ENCODE measurements around the gene DUOX2.

DNA sequence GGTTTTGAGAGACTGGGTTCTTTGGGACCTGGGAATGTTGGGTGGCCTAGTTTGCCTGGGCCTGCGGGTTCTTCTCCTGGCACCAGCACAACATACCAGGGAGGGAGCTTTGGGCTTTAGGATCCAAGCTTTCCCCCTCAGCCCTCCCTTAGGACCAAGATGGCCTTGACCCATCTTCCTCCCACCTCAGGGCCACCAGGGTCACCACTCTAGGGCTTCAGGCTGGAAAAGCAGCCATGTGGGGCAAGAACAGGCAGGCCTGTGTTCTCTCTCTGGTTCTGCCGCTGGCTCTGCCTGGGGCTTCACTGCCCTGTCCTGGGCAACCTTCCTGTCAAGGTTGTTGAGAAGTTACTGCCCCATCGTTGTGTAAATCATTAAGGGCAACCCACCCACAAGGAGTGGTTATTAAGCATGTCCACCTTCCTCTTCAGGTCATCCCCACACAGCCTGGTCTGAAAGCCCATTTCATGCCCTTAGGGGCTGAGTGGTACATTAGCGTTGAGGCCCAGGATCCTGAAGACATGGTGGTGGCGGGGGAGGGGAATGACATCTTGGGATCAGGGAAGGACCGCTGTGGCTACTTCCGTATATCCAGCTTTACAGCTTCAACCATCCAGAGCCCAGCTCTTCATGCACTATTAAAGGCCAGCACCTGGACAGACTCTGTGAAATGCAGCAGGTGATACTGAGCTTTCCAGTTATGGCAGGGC, 16.5 kb upstream of the DUOX2 start:
- TF ChIP-seq, protein P1, sequence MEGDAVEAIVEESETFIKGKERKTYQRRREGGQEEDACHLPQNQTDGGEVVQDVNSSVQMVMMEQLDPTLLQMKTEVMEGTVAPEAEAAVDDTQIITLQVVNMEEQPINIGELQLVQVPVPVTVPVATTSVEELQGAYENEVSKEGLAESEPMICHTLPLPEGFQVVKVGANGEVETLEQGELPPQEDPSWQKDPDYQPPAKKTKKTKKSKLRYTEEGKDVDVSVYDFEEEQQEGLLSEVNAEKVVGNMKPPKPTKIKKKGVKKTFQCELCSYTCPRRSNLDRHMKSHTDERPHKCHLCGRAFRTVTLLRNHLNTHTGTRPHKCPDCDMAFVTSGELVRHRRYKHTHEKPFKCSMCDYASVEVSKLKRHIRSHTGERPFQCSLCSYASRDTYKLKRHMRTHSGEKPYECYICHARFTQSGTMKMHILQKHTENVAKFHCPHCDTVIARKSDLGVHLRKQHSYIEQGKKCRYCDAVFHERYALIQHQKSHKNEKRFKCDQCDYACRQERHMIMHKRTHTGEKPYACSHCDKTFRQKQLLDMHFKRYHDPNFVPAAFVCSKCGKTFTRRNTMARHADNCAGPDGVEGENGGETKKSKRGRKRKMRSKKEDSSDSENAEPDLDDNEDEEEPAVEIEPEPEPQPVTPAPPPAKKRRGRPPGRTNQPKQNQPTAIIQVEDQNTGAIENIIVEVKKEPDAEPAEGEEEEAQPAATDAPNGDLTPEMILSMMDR (IDR thresholded peaks at IDR 0.05; ENCODE audit: poor library complexity, severe bottlenecking) = no peak
- TF ChIP-seq, protein P2, sequence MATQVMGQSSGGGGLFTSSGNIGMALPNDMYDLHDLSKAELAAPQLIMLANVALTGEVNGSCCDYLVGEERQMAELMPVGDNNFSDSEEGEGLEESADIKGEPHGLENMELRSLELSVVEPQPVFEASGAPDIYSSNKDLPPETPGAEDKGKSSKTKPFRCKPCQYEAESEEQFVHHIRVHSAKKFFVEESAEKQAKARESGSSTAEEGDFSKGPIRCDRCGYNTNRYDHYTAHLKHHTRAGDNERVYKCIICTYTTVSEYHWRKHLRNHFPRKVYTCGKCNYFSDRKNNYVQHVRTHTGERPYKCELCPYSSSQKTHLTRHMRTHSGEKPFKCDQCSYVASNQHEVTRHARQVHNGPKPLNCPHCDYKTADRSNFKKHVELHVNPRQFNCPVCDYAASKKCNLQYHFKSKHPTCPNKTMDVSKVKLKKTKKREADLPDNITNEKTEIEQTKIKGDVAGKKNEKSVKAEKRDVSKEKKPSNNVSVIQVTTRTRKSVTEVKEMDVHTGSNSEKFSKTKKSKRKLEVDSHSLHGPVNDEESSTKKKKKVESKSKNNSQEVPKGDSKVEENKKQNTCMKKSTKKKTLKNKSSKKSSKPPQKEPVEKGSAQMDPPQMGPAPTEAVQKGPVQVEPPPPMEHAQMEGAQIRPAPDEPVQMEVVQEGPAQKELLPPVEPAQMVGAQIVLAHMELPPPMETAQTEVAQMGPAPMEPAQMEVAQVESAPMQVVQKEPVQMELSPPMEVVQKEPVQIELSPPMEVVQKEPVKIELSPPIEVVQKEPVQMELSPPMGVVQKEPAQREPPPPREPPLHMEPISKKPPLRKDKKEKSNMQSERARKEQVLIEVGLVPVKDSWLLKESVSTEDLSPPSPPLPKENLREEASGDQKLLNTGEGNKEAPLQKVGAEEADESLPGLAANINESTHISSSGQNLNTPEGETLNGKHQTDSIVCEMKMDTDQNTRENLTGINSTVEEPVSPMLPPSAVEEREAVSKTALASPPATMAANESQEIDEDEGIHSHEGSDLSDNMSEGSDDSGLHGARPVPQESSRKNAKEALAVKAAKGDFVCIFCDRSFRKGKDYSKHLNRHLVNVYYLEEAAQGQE (IDR thresholded peaks at IDR 0.05; ENCODE audit: borderline replicate concordance) = no peak
- TF ChIP-seq POLR2AphosphoS5 (IDR thresholded peaks at IDR 0.05) (no peak), RAD21 (conservative IDR thresholded peaks at IDR 0.05) (no peak), EZH2 (IDR thresholded peaks at IDR 0.05; ENCODE audit: borderline replicate concordance, insufficient read depth, low read length, poor library complexity, severe bottlenecking) (no peak), SMC3 (conservative IDR thresholded peaks at IDR 0.05; ENCODE audit: poor library complexity) (no peak), MXI1 (conservative IDR thresholded peaks at IDR 0.05; ENCODE audit: poor library complexity, severe bottlenecking) (no peak), TAF1 (IDR thresholded peaks at IDR 0.05; ENCODE audit: low read depth) (no peak)
